NCI-H2107 treated with DMSO at 0.1 percent for 48 hours (cell line): ENCODE data around the gene PORCN.
"Not testable (repeated sequence)": the region's sequence is repeated elsewhere in the genome, so short reads cannot be mapped to it uniquely, and the experiment has no call there.

ENCODE experiments used
- DNase-seq: peaks from one replicate; lab custom pipeline; 2025; ENCODE audit not compliant: unreplicated experiment; lab: John Stamatoyannopoulos, UW

Gene PORCN

DNA sequence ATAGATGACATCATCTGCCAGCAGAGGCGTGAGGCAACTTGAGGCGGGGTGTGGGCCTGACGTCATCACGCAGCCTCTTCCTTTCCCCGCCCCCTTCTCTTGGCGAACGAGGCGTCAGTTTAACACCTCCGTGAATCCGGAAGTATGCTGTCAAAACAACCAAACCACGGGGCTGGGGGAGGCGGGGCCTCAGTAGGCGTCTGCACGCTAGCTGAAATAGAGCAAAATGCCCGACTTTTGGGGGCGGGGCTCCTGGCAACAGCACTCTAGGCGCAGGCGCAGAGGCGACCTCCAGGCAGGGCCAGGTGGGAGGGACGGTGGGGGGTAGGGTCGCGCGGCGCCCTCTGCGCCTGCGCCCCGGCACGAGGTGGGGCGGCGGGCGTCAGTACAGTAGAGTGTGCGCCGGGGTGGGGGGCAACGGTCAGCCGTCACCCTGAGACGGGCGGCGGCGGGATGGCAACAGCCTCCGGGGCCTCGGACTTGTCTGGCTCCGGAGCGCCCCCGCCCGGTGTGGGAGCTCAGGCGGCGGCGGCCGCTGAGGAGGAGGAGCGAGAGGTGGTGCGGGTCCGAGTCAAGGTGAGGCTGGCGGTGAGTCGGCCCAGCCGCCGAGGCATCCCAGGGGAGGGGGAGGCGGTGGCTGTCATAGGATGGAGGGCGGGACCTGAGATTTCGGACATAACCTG is 30.7 kb downstream of the PORCN start, which contains the start of gene TBC1D25:
Gene TBC1D25 (plus strand): TSS at position 370 of the 683 bp plus-strand sequence. CDS start 84 bp downstream, at position 454.
- peak; percentile 96 for DNase-seq

DNA sequence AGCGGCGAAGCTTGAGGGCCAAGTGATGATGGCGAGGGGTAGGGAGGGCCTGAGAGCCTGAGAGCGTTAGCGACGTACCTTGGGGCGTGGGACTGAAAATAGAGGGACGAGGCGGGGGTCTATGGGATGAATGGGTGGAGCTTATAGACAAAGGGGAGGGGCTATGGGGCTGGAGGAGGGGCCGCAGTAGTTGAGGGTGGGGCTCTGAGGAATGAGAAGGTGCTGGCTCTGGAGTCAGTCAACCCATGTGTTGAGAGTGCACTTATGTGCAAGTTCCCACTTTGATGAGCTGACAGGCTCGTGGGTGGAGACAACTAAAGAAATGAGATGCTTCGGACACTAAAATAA is 31.2 kb downstream of the PORCN start:
- peak; percentile 32 for DNase-seq

DNA sequence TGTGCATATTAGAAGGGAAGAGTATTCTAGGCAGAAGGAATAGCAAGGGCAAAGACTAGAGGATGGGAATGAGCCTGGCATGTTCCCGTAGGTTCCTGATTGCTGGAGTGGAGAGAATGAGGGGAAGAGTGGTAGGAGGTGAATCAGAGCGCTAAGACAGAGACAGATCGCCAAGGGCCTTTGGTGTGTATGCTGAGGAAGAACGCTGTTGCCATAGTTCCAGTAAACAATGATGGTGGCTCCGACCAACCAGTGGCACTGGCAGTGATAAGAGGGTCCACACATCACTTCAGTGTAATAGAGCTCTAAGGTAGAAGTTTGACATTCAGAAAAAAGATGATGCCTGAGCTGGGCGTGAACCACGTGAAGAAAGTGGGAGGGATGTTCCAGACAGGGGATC is 31.7 kb downstream of the PORCN start:
- no peak for DNase-seq

DNA sequence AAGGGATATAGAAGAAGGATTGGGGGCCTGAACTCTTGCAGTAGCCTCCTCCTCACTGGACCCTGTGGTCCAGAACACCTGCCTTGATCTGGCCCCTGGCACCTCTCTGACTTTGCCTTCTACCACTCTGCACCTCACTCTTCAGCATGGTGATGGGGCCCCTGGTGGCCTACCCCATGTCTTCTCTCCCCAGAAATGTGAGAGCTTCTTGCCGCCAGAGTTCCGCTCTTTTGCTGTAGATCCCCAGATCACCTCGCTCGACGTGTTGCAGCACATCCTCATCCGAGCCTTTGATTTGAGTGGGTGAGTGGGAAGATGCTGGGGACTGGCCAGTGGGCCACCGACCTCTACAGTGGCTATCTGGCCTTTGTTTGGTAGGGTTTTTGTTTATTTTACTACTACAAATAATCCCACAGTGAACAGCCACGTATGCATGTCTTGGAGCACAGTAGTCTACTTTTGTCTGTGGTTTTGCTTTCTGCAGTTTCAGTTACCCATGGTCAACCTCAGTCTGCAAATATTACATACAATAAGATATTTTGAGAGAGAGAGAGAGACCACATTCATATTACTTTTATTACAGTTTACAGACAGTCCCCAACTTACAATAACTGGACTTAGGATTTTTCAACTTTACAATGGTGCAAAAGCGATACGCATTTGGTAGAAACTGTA is 32.5 kb downstream of the PORCN start:
- DNase-seq, result no peak

DNA sequence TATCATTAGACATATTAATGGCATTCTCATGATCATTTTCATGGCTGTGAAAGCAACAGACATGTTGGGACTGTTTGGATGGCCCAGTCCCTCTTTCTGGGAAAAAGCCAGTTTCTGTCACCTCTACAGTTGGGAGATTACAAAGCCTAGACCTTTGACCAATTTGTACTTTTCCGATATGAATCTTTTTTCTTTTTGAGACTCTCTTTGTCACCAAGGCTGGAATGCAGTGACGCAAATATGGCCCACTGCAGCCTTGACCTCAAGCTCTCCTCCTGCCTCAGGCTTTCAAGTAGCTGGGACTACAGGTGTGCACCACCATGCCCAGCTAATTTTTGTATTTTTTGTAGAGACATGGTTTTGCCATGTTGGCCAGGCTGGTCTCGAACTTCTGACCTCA is 40.1 kb downstream of the PORCN start:
- DNase-seq, result no peak

DNA sequence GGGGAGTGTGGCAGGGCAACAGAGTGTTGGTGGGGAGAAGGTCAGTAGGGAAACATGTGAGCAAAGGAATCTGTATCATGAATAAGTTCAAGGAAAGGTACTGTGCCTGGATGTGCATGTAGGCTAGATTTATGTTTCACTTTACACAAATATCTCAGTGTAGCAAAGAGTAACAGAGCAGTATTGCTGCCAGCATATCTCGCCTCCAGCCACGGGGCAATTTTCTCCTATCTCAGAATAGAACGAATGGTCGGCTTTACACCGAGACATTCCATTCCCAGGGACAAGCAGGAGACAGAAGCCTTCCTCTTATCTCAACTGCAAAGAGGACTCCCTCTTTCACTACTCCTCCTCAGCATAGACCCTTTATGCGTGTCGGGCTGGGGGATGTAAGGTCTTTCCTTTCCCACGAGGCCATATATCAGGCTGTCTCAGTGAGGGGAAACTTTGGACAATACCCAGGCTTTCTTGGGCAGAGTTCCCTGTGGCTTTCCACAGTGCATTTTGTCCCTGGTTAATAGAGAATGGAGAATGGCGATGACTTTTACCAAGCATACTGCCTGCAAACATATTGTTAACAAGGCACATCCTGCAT is 47.0 kb downstream of the PORCN start:
- DNase-seq, result not testable (repeated sequence)

DNA sequence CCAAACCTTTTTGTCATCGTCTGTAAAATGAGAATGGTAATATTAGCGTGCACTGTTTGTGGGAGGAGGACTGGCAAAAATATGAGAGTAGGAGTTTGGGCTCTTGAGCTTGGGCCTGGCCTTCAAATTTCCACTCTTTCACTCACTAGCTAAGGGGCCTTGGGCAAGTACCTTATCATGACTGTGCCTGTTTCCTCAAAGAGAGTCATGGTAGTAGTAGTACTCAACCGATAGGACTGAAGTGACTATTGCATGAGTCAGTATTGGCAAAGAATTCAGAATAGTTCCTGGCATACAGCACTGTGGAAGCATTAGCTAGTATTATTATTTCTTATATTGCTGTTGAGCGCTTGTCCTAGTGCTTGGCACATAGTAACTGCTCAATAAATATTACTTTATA is 49.5 kb downstream of the PORCN start:
- DNase-seq, result no peak

DNA sequence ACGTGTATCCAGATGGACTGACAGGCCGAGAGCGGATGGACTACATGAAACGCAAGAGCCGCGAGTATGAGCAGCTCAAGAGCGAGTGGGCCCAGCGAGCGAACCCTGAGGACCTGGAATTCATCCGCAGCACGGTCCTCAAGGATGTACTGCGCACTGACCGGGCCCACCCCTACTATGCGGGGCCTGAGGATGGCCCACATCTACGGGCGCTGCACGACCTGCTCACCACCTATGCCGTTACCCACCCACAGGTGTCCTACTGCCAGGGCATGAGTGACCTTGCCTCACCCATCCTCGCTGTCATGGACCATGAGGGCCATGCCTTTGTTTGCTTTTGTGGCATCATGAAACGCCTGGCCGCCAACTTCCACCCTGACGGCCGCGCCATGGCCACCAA is 50.8 kb downstream of the PORCN start:
- DNase-seq, result no peak

DNA sequence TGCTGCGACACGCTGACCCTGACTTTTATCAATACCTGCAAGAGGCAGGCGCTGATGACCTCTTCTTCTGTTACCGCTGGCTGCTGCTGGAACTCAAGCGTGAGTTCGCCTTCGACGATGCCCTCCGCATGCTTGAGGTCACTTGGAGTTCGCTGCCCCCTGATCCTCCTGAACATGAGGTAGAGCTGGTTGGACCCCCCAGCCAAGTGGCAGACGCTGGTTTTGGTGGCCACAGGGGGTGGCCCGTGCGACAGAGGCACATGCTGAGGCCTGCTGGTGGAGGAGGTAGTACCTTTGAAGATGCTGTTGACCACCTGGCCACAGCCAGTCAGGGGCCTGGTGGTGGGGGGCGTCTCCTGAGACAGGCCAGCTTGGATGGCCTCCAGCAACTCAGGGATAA is 51.3 kb downstream of the PORCN start:
- DNase-seq, result no peak

DNA sequence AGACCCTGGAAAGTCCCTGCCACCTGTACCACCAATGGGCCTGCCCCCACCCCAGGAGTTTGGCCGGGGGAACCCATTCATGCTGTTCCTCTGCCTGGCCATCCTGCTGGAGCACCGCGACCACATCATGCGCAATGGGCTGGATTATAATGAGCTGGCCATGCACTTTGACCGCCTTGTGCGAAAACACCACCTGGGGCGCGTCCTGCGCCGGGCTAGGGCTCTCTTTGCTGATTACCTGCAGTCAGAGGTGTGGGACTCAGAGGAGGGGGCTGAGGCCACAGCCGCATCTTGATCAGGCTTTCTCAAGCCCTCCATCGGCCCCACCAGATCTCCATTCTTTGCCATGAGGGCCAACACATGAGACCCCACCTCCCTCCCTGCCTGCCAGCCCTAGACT is 51.9 kb downstream of the PORCN start:
- no peak for DNase-seq

DNA sequence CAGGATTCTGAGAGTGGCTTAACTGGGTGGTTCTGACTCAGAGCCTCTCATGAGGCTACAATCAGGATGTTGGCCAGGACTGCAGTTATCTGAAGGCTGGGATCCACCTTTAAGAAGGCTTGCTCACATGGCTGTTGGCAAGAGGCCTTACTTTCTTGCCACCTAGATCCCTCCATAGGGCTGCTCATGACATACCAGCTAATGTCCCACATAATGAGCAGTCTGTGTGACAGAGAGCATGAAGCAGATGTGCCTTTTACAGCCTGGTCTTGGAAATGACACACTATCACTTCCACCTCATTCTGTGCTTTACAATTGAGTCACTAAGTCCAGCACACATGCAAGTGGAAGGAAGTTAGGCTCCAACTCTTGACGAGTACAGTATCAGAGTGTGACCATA is 61.2 kb downstream of the PORCN start:
- DNase-seq, result no peak
